ENCODE measurements around the gene BCL2L11.
A peak's percentile ranks its signal among the peaks of the same experiment; 100 is the strongest.

Gene BCL2L11

GRCh38 chr2:111198701-111199100 is 78.0 kb downstream of the BCL2L11 start:
- no peak for DNase-seq

GRCh38 chr2:111199840-111200239 is 79.1 kb downstream of the BCL2L11 start:
- DNase-seq = no peak

- no peak for DNase-seq
Measured at GRCh38 chr2:111200333-111200881, 79.7 kb downstream of the BCL2L11 start.

GRCh38 chr2:111201214-111201613 is 80.5 kb downstream of the BCL2L11 start:
- no peak for DNase-seq

- DNase-seq = no peak
Measured at GRCh38 chr2:111202266-111203040, 81.7 kb downstream of the BCL2L11 start.

GRCh38 chr2:111204706-111205105 is 84.0 kb downstream of the BCL2L11 start:
- peak; percentile 68 for DNase-seq

GRCh38 chr2:111205774-111206173 is 85.1 kb downstream of the BCL2L11 start:
- no peak for DNase-seq

GRCh38 chr2:111207851-111208250 is 87.1 kb downstream of the BCL2L11 start:
- no peak for DNase-seq

- no peak for DNase-seq
Measured at GRCh38 chr2:111208639-111209038, 87.9 kb downstream of the BCL2L11 start.

GRCh38 chr2:111209045-111209514 is 88.4 kb downstream of the BCL2L11 start:
- DNase-seq = peak; percentile 88

GRCh38 chr2:111210036-111210435 is 89.3 kb downstream of the BCL2L11 start:
- peak; percentile 32 for DNase-seq

- no peak for DNase-seq
Measured at GRCh38 chr2:111213877-111214276, 93.2 kb downstream of the BCL2L11 start.

- DNase-seq = no peak
Measured at GRCh38 chr2:111216811-111217652, 96.3 kb downstream of the BCL2L11 start.
